ENCODE data around the gene RNU5D-1. TPM values are rescaled to one million over a fixed set of nuclear protein-coding genes. Genes with fewer than 3 reads are reported as not detected.

The RNU5D-1 gene
- total RNA-seq, 1 donor from 2014 or later, result not detected

DNA sequence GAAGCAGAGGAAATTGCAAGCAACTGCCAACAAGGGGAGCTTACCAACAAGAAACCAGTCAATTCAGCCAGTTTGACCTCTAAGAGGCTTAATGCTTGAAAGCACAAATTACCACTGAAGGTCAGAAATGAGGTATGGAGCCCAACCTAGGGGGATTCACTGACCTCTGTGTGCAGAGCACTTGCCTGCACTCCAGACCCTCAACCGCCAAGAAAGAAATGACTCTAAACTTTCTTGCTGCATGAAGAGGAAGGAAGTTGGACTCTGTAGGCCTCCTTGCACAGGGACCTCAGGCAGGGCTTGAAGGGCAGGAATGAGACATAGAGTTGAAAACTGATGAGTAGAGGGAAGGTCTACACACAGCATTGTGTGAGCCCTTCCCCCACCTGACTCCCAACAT lies 46.4 kb downstream of the RNU5D-1 start:
- no peaks in the 10 kb centered on the region for H3K4me1 Mint-ChIP-seq
- no peak for DNase-seq (ENCODE audit: low read depth, low spot score)
- no peaks in the 10 kb centered on the region for H3K27me3 Mint-ChIP-seq (ENCODE audit: low read depth)
- H3K9me3 Mint-ChIP-seq, result no peaks in the 10 kb centered on the region
- TF ChIP-seq, protein P1, sequence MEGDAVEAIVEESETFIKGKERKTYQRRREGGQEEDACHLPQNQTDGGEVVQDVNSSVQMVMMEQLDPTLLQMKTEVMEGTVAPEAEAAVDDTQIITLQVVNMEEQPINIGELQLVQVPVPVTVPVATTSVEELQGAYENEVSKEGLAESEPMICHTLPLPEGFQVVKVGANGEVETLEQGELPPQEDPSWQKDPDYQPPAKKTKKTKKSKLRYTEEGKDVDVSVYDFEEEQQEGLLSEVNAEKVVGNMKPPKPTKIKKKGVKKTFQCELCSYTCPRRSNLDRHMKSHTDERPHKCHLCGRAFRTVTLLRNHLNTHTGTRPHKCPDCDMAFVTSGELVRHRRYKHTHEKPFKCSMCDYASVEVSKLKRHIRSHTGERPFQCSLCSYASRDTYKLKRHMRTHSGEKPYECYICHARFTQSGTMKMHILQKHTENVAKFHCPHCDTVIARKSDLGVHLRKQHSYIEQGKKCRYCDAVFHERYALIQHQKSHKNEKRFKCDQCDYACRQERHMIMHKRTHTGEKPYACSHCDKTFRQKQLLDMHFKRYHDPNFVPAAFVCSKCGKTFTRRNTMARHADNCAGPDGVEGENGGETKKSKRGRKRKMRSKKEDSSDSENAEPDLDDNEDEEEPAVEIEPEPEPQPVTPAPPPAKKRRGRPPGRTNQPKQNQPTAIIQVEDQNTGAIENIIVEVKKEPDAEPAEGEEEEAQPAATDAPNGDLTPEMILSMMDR (conservative IDR thresholded peaks at IDR 0.05), result no peak
- no peak overlapping the region for H3K4me3 Mint-ChIP-seq
- peaks cover 4% of the 10 kb centered on the region for H3K36me3 Mint-ChIP-seq (ENCODE audit: low read depth)
- H3K27ac Mint-ChIP-seq (ENCODE audit: unreplicated experiment), result no peak overlapping the region

DNA sequence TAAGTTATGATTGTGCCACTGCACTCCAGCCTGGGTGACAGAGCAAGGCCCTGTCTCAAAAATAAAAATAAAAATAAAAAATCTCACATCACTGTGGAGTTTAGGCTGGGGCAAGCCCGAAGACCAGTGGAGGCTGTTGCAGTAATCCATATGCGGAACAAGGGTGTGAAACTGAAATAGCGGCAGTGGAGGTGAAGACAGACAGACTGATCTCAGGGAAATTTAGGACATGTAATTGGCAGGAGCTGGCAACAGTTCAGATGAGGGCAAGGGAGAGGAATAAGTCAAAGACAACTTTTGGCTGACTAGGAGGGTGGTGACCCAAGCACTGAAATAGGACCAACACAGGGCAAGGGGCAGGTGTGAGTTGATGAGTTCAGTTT lies 48.1 kb downstream of the RNU5D-1 start:
- no peak overlapping the region for H3K27ac Mint-ChIP-seq (ENCODE audit: unreplicated experiment)
- H3K9me3 Mint-ChIP-seq, result no peaks in the 10 kb centered on the region
- TF ChIP-seq, protein P1 (conservative IDR thresholded peaks at IDR 0.05), result no peak
- no peaks in the 10 kb centered on the region for H3K27me3 Mint-ChIP-seq (ENCODE audit: low read depth)
- no peaks in the 10 kb centered on the region for H3K4me1 Mint-ChIP-seq
- no peak for DNase-seq (ENCODE audit: low read depth, low spot score)
- no peak overlapping the region for H3K4me3 Mint-ChIP-seq
- peaks cover 5% of the 10 kb centered on the region for H3K36me3 Mint-ChIP-seq (ENCODE audit: low read depth)

DNA sequence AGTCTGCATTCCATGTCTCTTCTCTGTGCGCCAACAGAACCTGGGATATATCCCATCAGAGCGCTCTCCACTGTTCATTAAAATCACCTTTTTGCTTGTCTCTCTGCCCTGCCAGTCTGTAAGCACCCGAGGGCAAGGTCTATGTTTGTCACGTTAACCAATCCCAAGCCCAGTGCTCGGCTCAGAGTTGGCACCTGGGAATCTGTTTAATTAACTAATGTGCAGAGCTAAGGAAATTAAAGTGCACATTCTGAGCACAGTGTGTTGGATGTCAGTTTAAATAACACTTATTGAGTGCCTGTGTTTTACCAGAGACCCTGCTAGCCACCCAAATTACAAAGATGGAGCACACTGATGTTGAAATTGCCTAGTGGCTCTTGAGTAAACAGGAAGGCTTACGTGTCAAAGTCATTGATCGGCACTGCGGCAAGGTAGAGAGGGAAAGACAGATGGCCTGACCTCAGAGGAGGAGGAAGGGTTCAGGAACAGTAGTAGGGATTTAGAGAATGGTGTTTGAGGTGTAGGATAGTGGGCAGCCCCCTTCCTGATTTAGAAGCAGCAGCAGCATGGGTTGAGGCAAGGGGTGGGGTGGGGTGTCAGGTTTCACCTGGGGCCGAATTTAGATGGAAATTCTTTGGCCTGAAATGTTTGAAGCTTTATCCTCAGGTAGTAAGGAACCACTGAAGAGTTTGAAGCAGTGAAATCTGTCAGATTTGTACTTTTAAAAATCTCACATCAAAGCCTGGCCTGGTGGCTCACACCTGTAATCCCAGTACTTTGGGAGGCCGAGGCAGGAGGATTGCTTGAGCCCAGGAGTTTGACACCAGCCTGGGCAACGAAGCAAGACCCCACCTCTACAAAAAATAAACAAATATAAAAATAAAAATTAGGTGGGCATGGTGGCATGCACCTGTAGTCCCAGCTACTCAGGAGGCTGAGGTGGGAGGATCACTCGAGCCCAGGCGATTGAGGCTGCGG lies 48.8 kb downstream of the RNU5D-1 start:
- Mint-ChIP-seq H3K27ac (ENCODE audit: unreplicated experiment) (no peak overlapping the region), H3K4me3 (no peak overlapping the region), H3K4me1 (no peaks in the 10 kb centered on the region), H3K36me3 (ENCODE audit: low read depth) (peaks cover 5% of the 10 kb centered on the region), H3K9me3 (no peaks in the 10 kb centered on the region), H3K27me3 (ENCODE audit: low read depth) (no peaks in the 10 kb centered on the region)
- TF ChIP-seq, protein P1 (conservative IDR thresholded peaks at IDR 0.05), result no peak
- DNase-seq (ENCODE audit: low read depth, low spot score), result no peak

Other genes starting within 250 kb of the RNU5D-1 start
- 14.1 and 15.7 TPM in 2 replicates for gene TMEM53, start 56.7 kb downstream of the RNU5D-1 start, total RNA-seq
- 5.6 and 5.9 TPM in 2 replicates for gene ARMH1, start 56.5 kb downstream of the RNU5D-1 start, total RNA-seq
- gene KIF2C, start 8.7 kb upstream of the RNU5D-1 start, total RNA-seq, result 88.7 and 92.7 TPM in 2 replicates
- gene RPS8, start 44.4 kb upstream of the RNU5D-1 start, total RNA-seq, result 2,216 and 2,317 TPM in 2 replicates
- gene BEST4, start 57.0 kb upstream of the RNU5D-1 start, total RNA-seq, result 0.14 and 0.23 TPM in 2 replicates
- 15.3 and 15.7 TPM in 2 replicates for gene PLK3, start 69.2 kb upstream of the RNU5D-1 start, total RNA-seq
- not detected in 2 replicates for gene DYNLT4, start 76.2 kb upstream of the RNU5D-1 start, total RNA-seq
- 5.5 and 6.5 TPM in 2 replicates for gene BTBD19, start 77.4 kb upstream of the RNU5D-1 start, total RNA-seq
- gene PTCH2, start 112.1 kb upstream of the RNU5D-1 start, total RNA-seq, result 1.4 and 2.0 TPM in 2 replicates